Fibroblast of lung (primary cell): ENCODE data around the gene TSPAN3. TPM values are rescaled to one million over a fixed set of nuclear protein-coding genes. Genes with fewer than 3 reads are reported as not detected.

Experiments
- DNase-seq, 2 donors: peaks; one replicate each; pipeline versions ENCODE4 v3.0.0 to v3.0.0-alpha.2; 2010; ENCODE audit warnings: low read depth in 2 of 2
- H2AFZ ChIP-seq: 2 replicates; pipeline ENCODE4 v1.5.1; 2012; ENCODE audit warnings: low read length, control low read depth, inconsistent platforms
- H3K27ac ChIP-seq: 2 replicates; pipeline ENCODE4 v1.5.1; 2011; ENCODE audit warnings: low read length, control low read depth; ENCODE audit not compliant: insufficient read depth
- H3K27me3 ChIP-seq: 2 replicates; pipeline ENCODE4 v1.5.1; 2011; ENCODE audit warnings: mild to moderate bottlenecking, low read length; ENCODE audit not compliant: control insufficient read depth, insufficient read depth
- H3K36me3 ChIP-seq: 2 replicates; pipeline ENCODE4 v1.5.1; 2011; ENCODE audit warnings: low read length; ENCODE audit not compliant: control insufficient read depth, insufficient read depth
- H3K4me1 ChIP-seq: 2 replicates; pipeline ENCODE4 v1.5.1; 2011; ENCODE audit warnings: low read length; ENCODE audit not compliant: control insufficient read depth, insufficient read depth; ENCODE audit errors: extremely low read depth
- H3K4me2 ChIP-seq: 2 replicates; pipeline ENCODE4 v1.5.1; 2011; ENCODE audit warnings: low read length, control low read depth; ENCODE audit not compliant: insufficient read depth; ENCODE audit errors: extremely low read depth
- H3K4me3 ChIP-seq, 4 experiments: fragments of 200-600 bp in 1 of 4; sonication (generic) in 1 of 4; replicated peaks in 1 of 4; 2 replicates each; pipeline ENCODE4 v1.5.1; 2011 to 2016; ENCODE audit warnings: low read length in 4 of 4, low read depth in 3 of 4, mild to moderate bottlenecking in 3 of 4, control low read depth in 2 of 4, inconsistent platforms in 1 of 4, mixed read lengths in 1 of 4; ENCODE audit not compliant: insufficient read depth in 1 of 4; ENCODE audit errors: control extremely low read depth in 1 of 4
- H3K79me2 ChIP-seq: 2 replicates; pipeline ENCODE4 v1.5.1; 2012; ENCODE audit warnings: mild to moderate bottlenecking, low read length, inconsistent platforms; ENCODE audit not compliant: control insufficient read depth, insufficient read depth
- H3K9ac ChIP-seq: 2 replicates; pipeline ENCODE4 v1.5.1; 2011; ENCODE audit warnings: mild to moderate bottlenecking, low read length, control low read depth; ENCODE audit not compliant: insufficient read depth
- H3K9me3 ChIP-seq: 2 replicates; pipeline ENCODE4 v1.5.1; 2012; ENCODE audit warnings: low read depth, low read length; ENCODE audit not compliant: control insufficient read depth, insufficient read depth
- H4K20me1 ChIP-seq: 2 replicates; pipeline ENCODE4 v1.5.1; 2011; ENCODE audit warnings: low read length; ENCODE audit not compliant: control insufficient read depth, insufficient read depth; ENCODE audit errors: extremely low read depth
- EZH2 ChIP-seq: IDR thresholded peaks from 2 replicates; pipeline ENCODE4 v1.5.1; 2012; ENCODE audit warnings: low read length, control low read depth, mild to moderate bottlenecking; ENCODE audit errors: missing control alignments
- polyA plus RNA-seq, 2 donors: library from polyadenylated mRNA; depleted of rRNA in 1 of 2; stranded (reverse) in 1 of 2; unstranded in 1 of 2; fragments of >200 nt; gene quantifications; 2 replicates each; pipeline ENCODE4 v1.2.1, GENCODE V29; 2011 to 2012; ENCODE audit warnings: missing spikeins in 1 of 2
- total RNA-seq: library from RNA; depleted of rRNA; stranded (reverse); fragments of >200 nt; gene quantifications from 2 replicates; pipeline ENCODE4 v1.2.1, GENCODE V29; 2014
- TF ChIP-seq, protein P1 (sequence below), 2 donors: IDR thresholded peaks in 1 of 2; conservative IDR thresholded peaks in 1 of 2; 1 replicate in 1 of 2; 2 replicates in 1 of 2; pipeline ENCODE4 v1.5.1; 2011 to 2012; ENCODE audit warnings: low read length in 2 of 2, control low read depth in 1 of 2, inconsistent platforms in 1 of 2, low read depth in 1 of 2, mild to moderate bottlenecking in 1 of 2

The TSPAN3 gene
- total and polyA plus RNA-seq, 2 donors (not counting 1 experiment from before 2014, with no cell fraction given) = 225 to 472 TPM

DNA sequence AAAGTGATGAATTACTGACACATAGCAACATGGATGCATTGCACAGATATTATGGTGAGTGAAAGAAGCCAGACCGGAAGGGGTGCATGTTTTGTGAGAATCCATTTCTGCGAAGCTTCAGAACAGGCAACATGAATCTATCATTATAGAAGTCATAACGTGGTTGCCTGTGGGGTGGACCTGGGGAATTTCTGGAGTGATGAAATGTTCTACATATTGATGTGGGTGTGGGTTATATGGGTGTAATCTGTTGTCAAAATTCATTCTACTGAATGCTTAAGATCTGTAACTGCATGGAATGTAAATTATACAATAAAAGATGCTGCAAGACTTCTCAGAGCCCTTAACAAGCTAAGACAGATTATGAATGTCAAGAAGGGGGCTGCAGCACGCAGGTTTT lies 25.2 kb upstream of the TSPAN3 start:
- Histone ChIP-seq H3K9me3 (no peaks in the 10 kb centered on the region), H3K4me2 (no peak overlapping the region), H3K27me3 (no peaks in the 10 kb centered on the region), H3K36me3 (no peaks in the 10 kb centered on the region), H4K20me1 (no peaks in the 10 kb centered on the region), H3K27ac (no peak overlapping the region), H3K79me2 (no peaks in the 10 kb centered on the region), H3K4me3 (no peak overlapping the region), H3K9ac (no peak overlapping the region), H3K4me1 (no peaks in the 10 kb centered on the region), H2AFZ (no peak overlapping the region)
- no peak for DNase-seq
- TF ChIP-seq, protein P1, sequence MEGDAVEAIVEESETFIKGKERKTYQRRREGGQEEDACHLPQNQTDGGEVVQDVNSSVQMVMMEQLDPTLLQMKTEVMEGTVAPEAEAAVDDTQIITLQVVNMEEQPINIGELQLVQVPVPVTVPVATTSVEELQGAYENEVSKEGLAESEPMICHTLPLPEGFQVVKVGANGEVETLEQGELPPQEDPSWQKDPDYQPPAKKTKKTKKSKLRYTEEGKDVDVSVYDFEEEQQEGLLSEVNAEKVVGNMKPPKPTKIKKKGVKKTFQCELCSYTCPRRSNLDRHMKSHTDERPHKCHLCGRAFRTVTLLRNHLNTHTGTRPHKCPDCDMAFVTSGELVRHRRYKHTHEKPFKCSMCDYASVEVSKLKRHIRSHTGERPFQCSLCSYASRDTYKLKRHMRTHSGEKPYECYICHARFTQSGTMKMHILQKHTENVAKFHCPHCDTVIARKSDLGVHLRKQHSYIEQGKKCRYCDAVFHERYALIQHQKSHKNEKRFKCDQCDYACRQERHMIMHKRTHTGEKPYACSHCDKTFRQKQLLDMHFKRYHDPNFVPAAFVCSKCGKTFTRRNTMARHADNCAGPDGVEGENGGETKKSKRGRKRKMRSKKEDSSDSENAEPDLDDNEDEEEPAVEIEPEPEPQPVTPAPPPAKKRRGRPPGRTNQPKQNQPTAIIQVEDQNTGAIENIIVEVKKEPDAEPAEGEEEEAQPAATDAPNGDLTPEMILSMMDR (conservative IDR thresholded peaks at IDR 0.05 in 1 of 2, IDR thresholded peaks at IDR 0.05 in 1 of 2; ENCODE audit: low read depth in 1 of 2, low read length in 2 of 2) = no peak
- TF ChIP-seq EZH2 = no peak

DNA sequence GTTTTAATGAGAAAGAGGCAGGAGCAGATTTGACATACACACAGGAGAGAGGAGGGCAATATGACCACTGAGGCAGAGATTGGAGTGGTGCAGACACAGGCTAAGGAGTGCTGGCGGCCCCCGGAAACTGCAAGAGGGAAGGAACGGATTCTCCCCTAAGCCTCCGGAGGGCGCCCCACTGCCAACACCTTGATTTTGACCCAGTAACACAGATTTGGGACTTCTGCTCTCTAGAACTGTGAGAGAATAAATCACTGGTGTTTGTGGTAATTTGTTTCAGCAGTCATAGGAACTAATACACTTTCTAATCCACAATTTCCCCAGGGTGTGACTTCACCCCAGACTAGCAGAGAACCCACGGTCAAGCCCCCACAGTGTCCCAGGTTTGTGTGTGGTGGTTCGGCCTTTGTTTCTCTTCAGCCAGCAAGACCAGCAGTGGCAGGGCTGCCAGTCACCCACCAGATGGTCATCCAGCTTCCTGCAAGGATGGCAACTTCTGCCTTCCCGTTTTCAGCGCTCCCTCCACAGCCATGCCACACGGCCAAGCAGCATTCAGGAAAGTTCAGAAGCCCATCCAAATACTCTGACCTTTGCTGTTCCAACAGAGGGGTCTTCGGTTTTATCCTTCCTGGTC lies 23.6 kb upstream of the TSPAN3 start:
- DNase-seq = no peak
- Histone ChIP-seq H3K27ac (no peak overlapping the region), H4K20me1 (no peaks in the 10 kb centered on the region), H3K9me3 (no peaks in the 10 kb centered on the region), H3K4me2 (no peak overlapping the region), H2AFZ (no peak overlapping the region), H3K36me3 (no peaks in the 10 kb centered on the region), H3K27me3 (no peaks in the 10 kb centered on the region), H3K9ac (no peak overlapping the region), H3K79me2 (no peaks in the 10 kb centered on the region), H3K4me3 (no peak overlapping the region), H3K4me1 (no peaks in the 10 kb centered on the region)
- TF ChIP-seq EZH2 = no peak
- TF ChIP-seq, protein P1 (conservative IDR thresholded peaks at IDR 0.05 in 1 of 2, IDR thresholded peaks at IDR 0.05 in 1 of 2; ENCODE audit: low read depth in 1 of 2, low read length in 2 of 2) = peak in 1 of 2 donors; percentile 11

DNA sequence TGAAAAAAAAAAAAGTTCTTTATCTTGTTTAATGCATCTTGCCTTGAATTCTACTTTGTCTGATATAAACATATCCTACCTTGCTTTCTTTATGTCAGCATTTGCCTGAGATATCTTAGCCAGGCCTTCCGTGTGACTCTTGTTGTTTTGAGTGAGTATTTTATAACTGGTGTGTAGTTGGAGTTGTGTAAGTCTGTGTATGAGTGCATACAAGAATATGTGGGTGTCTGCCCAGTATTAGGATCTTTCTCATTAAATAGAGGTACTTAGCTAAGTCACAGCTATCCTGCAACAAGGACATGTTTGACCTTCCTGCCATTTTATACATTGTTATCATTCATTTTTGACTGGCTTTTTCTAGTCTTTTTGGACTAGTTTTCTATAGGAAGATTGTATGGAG lies 22.5 kb upstream of the TSPAN3 start:
- TF ChIP-seq, protein P1 (conservative IDR thresholded peaks at IDR 0.05 in 1 of 2, IDR thresholded peaks at IDR 0.05 in 1 of 2; ENCODE audit: low read depth in 1 of 2, low read length in 2 of 2) = no peak
- no peak for TF ChIP-seq EZH2
- Histone ChIP-seq H3K27me3 (no peaks in the 10 kb centered on the region), H3K27ac (no peak overlapping the region), H3K4me3 (no peak overlapping the region), H3K9me3 (no peaks in the 10 kb centered on the region), H3K9ac (no peak overlapping the region), H2AFZ (no peak overlapping the region), H4K20me1 (no peaks in the 10 kb centered on the region), H3K4me1 (no peaks in the 10 kb centered on the region), H3K4me2 (no peak overlapping the region), H3K79me2 (no peaks in the 10 kb centered on the region), H3K36me3 (no peaks in the 10 kb centered on the region)
- no peak for DNase-seq
